Hindlimb muscle (tissue), 1 donor: ENCODE results near the gene CDH18. TPM values are rescaled to one million over a fixed set of nuclear protein-coding genes. Genes with fewer than 3 reads are reported as not detected.

Experiments used
- DNase-seq: peaks from one replicate; pipeline ENCODE4 v3.0.0-alpha.2; 2013
- polyA plus RNA-seq: library from polyadenylated mRNA; unstranded; fragments of 120-200 nt; gene quantifications from one replicate; pipeline ENCODE4 v1.2.1, GENCODE V29; 2013; ENCODE audit not compliant: insufficient read length

The CDH18 gene
- polyA plus RNA-seq, 1 donor, result 7.8 TPM

- no peak for DNase-seq
Measured at GRCh38 chr5:19713740-19714139, 274.3 kb downstream of the CDH18 start.

GRCh38 chr5:19709403-19709802 is 278.6 kb downstream of the CDH18 start:
- no peak for DNase-seq

GRCh38 chr5:19706776-19707175 is 281.2 kb downstream of the CDH18 start:
- DNase-seq, result no peak

- no peak for DNase-seq
Measured at GRCh38 chr5:19701731-19702130, 286.3 kb downstream of the CDH18 start.

- no peak for DNase-seq
Measured at GRCh38 chr5:19694949-19695611, 292.9 kb downstream of the CDH18 start.

GRCh38 chr5:19690978-19691377 is 297.0 kb downstream of the CDH18 start:
- no peak for DNase-seq

- no peak for DNase-seq
Measured at GRCh38 chr5:19685473-19685872, 302.5 kb downstream of the CDH18 start.

- no peak for DNase-seq
Measured at GRCh38 chr5:19676895-19677294, 311.1 kb downstream of the CDH18 start.

- no peak for DNase-seq
Measured at GRCh38 chr5:19660679-19661078, 327.3 kb downstream of the CDH18 start.

GRCh38 chr5:19655627-19656026 is 332.4 kb downstream of the CDH18 start:
- DNase-seq, result no peak

GRCh38 chr5:19638461-19638860 is 349.5 kb downstream of the CDH18 start:
- no peak for DNase-seq

GRCh38 chr5:19630876-19631275 is 357.1 kb downstream of the CDH18 start:
- DNase-seq, result no peak

- DNase-seq, result no peak
Measured at GRCh38 chr5:19626211-19626610, 361.8 kb downstream of the CDH18 start.

GRCh38 chr5:19625562-19625961 is 362.4 kb downstream of the CDH18 start:
- no peak for DNase-seq

- DNase-seq, result no peak
Measured at GRCh38 chr5:19619571-19619970, 368.4 kb downstream of the CDH18 start.

GRCh38 chr5:19616701-19617215 is 371.2 kb downstream of the CDH18 start:
- DNase-seq, result no peak

- no peak for DNase-seq
Measured at GRCh38 chr5:19615661-19616060, 372.3 kb downstream of the CDH18 start.

GRCh38 chr5:19615071-19615470 is 372.9 kb downstream of the CDH18 start:
- no peak for DNase-seq

GRCh38 chr5:19608444-19609002 is 379.5 kb downstream of the CDH18 start:
- DNase-seq, result peak; percentile 26

GRCh38 chr5:19605846-19606407 is 382.1 kb downstream of the CDH18 start:
- DNase-seq, result no peak

GRCh38 chr5:19584131-19584530 is 403.9 kb downstream of the CDH18 start:
- no peak for DNase-seq

GRCh38 chr5:19577882-19578281 is 410.1 kb downstream of the CDH18 start:
- no peak for DNase-seq

- DNase-seq, result no peak
Measured at GRCh38 chr5:19568004-19568403, 420.0 kb downstream of the CDH18 start.

GRCh38 chr5:19565466-19565865 is 422.5 kb downstream of the CDH18 start:
- DNase-seq, result no peak
